ENCODE data around the gene C4orf50. TPM values are rescaled to one million over a fixed set of nuclear protein-coding genes. Genes with fewer than 3 reads are reported as not detected.

The C4orf50 gene
- total and polyA plus RNA-seq, 2 experiments from 2014 or later = 0.06 to 0.31 TPM

DNA sequence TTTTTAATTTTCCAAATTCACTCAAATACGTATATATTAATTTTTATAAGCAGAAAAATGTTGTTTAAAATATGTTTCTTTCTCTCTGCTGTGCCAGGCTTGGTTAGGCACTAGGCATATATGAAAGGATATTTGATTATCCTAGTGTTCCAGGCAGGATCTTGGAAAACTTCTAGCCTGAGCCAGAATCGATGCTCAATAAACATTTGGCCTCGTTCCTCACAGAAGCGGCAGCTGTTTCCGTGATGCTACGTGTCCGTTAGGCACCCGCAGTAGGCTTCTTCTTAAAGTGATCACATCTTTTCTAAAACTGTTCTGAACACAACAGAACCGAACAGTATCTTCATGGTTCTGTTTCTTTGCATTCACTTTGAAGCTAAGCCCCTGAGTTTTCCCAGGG lies 75.3 kb downstream of the C4orf50 start (continued):
- TF ChIP-seq, protein P1, sequence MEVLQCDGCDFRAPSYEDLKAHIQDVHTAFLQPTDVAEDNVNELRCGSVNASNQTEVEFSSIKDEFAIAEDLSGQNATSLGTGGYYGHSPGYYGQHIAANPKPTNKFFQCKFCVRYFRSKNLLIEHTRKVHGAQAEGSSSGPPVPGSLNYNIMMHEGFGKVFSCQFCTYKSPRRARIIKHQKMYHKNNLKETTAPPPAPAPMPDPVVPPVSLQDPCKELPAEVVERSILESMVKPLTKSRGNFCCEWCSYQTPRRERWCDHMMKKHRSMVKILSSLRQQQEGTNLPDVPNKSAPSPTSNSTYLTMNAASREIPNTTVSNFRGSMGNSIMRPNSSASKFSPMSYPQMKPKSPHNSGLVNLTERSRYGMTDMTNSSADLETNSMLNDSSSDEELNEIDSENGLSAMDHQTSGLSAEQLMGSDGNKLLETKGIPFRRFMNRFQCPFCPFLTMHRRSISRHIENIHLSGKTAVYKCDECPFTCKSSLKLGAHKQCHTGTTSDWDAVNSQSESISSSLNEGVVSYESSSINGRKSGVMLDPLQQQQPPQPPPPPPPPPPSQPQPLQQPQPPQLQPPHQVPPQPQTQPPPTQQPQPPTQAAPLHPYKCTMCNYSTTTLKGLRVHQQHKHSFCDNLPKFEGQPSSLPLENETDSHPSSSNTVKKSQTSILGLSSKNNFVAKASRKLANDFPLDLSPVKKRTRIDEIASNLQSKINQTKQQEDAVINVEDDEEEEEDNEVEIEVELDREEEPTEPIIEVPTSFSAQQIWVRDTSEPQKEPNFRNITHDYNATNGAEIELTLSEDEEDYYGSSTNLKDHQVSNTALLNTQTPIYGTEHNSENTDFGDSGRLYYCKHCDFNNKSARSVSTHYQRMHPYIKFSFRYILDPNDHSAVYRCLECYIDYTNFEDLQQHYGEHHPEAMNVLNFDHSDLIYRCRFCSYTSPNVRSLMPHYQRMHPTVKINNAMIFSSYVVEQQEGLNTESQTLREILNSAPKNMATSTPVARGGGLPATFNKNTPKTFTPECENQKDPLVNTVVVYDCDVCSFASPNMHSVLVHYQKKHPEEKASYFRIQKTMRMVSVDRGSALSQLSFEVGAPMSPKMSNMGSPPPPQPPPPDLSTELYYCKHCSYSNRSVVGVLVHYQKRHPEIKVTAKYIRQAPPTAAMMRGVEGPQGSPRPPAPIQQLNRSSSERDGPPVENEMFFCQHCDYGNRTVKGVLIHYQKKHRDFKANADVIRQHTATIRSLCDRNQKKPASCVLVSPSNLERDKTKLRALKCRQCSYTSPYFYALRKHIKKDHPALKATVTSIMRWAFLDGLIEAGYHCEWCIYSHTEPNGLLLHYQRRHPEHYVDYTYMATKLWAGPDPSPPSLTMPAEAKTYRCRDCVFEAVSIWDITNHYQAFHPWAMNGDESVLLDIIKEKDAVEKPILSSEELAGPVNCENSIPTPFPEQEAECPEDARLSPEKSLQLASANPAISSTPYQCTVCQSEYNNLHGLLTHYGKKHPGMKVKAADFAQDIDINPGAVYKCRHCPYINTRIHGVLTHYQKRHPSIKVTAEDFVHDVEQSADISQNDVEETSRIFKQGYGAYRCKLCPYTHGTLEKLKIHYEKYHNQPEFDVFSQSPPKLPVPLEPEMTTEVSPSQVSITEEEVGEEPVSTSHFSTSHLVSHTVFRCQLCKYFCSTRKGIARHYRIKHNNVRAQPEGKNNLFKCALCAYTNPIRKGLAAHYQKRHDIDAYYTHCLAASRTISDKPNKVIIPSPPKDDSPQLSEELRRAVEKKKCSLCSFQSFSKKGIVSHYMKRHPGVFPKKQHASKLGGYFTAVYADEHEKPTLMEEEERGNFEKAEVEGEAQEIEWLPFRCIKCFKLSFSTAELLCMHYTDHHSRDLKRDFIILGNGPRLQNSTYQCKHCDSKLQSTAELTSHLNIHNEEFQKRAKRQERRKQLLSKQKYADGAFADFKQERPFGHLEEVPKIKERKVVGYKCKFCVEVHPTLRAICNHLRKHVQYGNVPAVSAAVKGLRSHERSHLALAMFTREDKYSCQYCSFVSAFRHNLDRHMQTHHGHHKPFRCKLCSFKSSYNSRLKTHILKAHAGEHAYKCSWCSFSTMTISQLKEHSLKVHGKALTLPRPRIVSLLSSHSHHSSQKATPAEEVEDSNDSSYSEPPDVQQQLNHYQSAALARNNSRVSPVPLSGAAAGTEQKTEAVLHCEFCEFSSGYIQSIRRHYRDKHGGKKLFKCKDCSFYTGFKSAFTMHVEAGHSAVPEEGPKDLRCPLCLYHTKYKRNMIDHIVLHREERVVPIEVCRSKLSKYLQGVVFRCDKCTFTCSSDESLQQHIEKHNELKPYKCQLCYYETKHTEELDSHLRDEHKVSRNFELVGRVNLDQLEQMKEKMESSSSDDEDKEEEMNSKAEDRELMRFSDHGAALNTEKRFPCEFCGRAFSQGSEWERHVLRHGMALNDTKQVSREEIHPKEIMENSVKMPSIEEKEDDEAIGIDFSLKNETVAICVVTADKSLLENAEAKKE (CRISPR knock-in tag; IDR thresholded peaks at IDR 0.05) = no peak
- TF ChIP-seq, protein P2, sequence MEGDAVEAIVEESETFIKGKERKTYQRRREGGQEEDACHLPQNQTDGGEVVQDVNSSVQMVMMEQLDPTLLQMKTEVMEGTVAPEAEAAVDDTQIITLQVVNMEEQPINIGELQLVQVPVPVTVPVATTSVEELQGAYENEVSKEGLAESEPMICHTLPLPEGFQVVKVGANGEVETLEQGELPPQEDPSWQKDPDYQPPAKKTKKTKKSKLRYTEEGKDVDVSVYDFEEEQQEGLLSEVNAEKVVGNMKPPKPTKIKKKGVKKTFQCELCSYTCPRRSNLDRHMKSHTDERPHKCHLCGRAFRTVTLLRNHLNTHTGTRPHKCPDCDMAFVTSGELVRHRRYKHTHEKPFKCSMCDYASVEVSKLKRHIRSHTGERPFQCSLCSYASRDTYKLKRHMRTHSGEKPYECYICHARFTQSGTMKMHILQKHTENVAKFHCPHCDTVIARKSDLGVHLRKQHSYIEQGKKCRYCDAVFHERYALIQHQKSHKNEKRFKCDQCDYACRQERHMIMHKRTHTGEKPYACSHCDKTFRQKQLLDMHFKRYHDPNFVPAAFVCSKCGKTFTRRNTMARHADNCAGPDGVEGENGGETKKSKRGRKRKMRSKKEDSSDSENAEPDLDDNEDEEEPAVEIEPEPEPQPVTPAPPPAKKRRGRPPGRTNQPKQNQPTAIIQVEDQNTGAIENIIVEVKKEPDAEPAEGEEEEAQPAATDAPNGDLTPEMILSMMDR (conservative IDR thresholded peaks at IDR 0.05; ENCODE audit: low read depth in 2 of 2) = no peak
- no peak for TF ChIP-seq JUNB (IDR thresholded peaks at IDR 0.05; ENCODE audit: unreplicated experiment)
- TF ChIP-seq POLR2AphosphoS5 (IDR thresholded peaks at IDR 0.05; ENCODE audit: low read depth) = no peak
- no peak for TF ChIP-seq EZH2 (IDR thresholded peaks at IDR 0.05; ENCODE audit: low read depth, unreplicated experiment)
- TF ChIP-seq ZNF114 (CRISPR knock-in tag; IDR thresholded peaks at IDR 0.05) = no peak

DNA sequence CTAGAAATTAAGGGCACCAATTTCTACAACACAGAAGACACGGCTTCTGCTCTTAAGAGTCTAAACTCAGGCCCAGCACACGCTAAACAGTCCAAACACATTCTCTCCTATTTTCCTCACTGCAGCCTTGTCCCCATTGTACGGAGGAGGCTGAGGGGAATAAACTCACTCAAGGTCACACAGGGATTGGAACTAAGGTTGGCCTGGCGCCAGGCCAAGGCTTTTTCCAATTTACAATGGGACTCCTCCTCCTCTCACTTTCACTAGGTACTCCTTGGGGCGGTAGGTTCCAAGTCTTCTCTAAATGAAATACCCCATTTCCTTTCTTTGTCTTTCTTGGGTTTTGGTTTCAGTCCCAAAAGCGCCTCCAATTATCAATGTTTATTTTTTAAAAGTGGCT lies 76.6 kb downstream of the C4orf50 start:
- peaks cover 3% of the 10 kb centered on the region; the same call in 2 of the 3 replicates for H3K36me3 Mint-ChIP-seq (ENCODE audit: low read depth)
- no peaks in the 10 kb centered on the region for H3K79me2 ChIP-seq (replicated peaks; ENCODE audit: insufficient read depth)
- H3K27me3 ChIP-seq (ENCODE audit: insufficient read depth) = no peaks in the 10 kb centered on the region
- H3K4me1 Mint-ChIP-seq = peaks cover 15% of the 10 kb centered on the region; the same call in 2 of the 3 replicates
- H3K4me3 ChIP-seq = no peak overlapping the region
- H3K27ac Mint-ChIP-seq = no peak overlapping the region
- H3K9me3 Mint-ChIP-seq = peaks cover 15% of the 10 kb centered on the region
- no peaks in the 10 kb centered on the region for H3F3A ChIP-seq (replicated peaks; ENCODE audit: low read depth)
- no peak overlapping the region for H3K4me3 Mint-ChIP-seq
- 0 out of 2 replicates have a peak, but pooled peaks cover 1% of the 10 kb centered on the region for H3K36me3 ChIP-seq (ENCODE audit: insufficient read depth)
- H3K27ac ChIP-seq (ENCODE audit: low read depth) = no peak overlapping the region
- H3K4me1 ChIP-seq (ENCODE audit: insufficient read depth) = peaks cover 13% of the 10 kb centered on the region; the same call in 1 of the 2 replicates
- no peak for DNase-seq (ENCODE audit: low spot score)
- ATAC-seq = no peak
- 0 out of 2 replicates have a peak overlapping the region, but pooled peaks have one; percentile 27 for H3K4me2 ChIP-seq
- no peak overlapping the region; the same call in 1 of the 2 replicates for H2AFZ ChIP-seq
- H3K9me2 ChIP-seq (ENCODE audit: insufficient read depth) = no peaks in the 10 kb centered on the region
- H4K20me1 ChIP-seq (replicated peaks; ENCODE audit: insufficient read depth) = no peaks in the 10 kb centered on the region
- H3K27me3 Mint-ChIP-seq (ENCODE audit: insufficient read depth, low read depth, poor library complexity) = peaks cover 13% of the 10 kb centered on the region
- TF ChIP-seq ZNF114 (CRISPR knock-in tag; IDR thresholded peaks at IDR 0.05) (no peak), NANOG (IDR thresholded peaks at IDR 0.05; ENCODE audit: borderline replicate concordance) (no peak), JUNB (IDR thresholded peaks at IDR 0.05; ENCODE audit: unreplicated experiment) (no peak), ZNF331 (CRISPR knock-in tag; IDR thresholded peaks at IDR 0.05; ENCODE audit: low read depth) (no peak)
- TF ChIP-seq, protein P1 (CRISPR knock-in tag; IDR thresholded peaks at IDR 0.05) = no peak

Data from GM23338 (cell line).